ENCODE data around the gene PRAME.

The PRAME gene

DNA sequence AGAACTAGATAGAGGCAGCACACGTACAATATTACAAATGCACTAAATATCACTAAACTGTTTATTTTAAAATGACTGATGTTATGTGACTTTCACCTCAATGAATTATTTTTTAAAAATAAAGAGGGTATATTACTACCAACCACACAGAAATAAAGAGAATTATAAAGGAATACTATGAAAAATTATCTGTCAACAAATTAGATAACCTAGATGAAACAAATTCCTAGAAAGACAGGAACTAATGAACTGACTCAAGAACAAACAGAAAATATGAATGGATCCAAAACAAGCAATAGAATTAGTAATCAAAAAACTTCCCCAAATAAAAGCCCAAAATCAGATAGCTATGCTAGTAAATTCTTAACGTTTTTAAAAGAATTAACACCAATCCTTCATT is 60.8 kb downstream of the PRAME start:
- Histone ChIP-seq H3K4me2 (ENCODE audit: low read depth, low read length, poor library complexity, severe bottlenecking) (no peak overlapping the region), H3K79me2 (ENCODE audit: insufficient read depth, low read length) (0 out of 2 replicates have a peak, but pooled peaks cover 4% of the 10 kb centered on the region), H3K9me3 (ENCODE audit: insufficient read depth, low read length) (no peaks in the 10 kb centered on the region), H4K20me1 (ENCODE audit: low read depth, low read length) (no peaks in the 10 kb centered on the region), H3K4me3 (ENCODE audit: insufficient read depth, low read length, poor library complexity, severe bottlenecking) (no peak overlapping the region), H3K36me3 (ENCODE audit: low read length) (no peaks in the 10 kb centered on the region), H2AFZ (ENCODE audit: low read depth, low read length, severe bottlenecking) (no peak overlapping the region), H3K9ac (ENCODE audit: low read length) (no peak overlapping the region), H3K9me2 (replicated peaks; ENCODE audit: insufficient read depth, low read length) (no peaks in the 10 kb centered on the region), H3K27ac (ENCODE audit: low read depth, low read length) (no peak overlapping the region), H3F3A (ENCODE audit: insufficient read depth) (no peaks in the 10 kb centered on the region), H3K27me3 (ENCODE audit: low read length) (no peaks in the 10 kb centered on the region)
- no peak for TF ChIP-seq EZH2phosphoT487 (conservative IDR thresholded peaks at IDR 0.05; ENCODE audit: low read length)
- TF ChIP-seq, protein P1, sequence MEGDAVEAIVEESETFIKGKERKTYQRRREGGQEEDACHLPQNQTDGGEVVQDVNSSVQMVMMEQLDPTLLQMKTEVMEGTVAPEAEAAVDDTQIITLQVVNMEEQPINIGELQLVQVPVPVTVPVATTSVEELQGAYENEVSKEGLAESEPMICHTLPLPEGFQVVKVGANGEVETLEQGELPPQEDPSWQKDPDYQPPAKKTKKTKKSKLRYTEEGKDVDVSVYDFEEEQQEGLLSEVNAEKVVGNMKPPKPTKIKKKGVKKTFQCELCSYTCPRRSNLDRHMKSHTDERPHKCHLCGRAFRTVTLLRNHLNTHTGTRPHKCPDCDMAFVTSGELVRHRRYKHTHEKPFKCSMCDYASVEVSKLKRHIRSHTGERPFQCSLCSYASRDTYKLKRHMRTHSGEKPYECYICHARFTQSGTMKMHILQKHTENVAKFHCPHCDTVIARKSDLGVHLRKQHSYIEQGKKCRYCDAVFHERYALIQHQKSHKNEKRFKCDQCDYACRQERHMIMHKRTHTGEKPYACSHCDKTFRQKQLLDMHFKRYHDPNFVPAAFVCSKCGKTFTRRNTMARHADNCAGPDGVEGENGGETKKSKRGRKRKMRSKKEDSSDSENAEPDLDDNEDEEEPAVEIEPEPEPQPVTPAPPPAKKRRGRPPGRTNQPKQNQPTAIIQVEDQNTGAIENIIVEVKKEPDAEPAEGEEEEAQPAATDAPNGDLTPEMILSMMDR (IDR thresholded peaks at IDR 0.05; ENCODE audit: insufficient read depth, low read length, poor library complexity, severe bottlenecking), result no peak
